Neural progenitor cell (in vitro differentiated cells): Measurements from ENCODE around the gene MKRN2OS.

Experiments
- CTCF ChIP-seq: fragments of 200-600 bp; sonication (generic); IDR thresholded peaks from 2 replicates; pipeline ENCODE4 v1.5.1; 2017; ENCODE audit warnings: antibody characterized with exemption, mild to moderate bottlenecking
- EZH2 ChIP-seq: fragments of 200-600 bp; sonication (generic); IDR thresholded peaks from 2 replicates; pipeline ENCODE4 v1.6.1; 2017; ENCODE audit warnings: antibody characterized with exemption, mild to moderate bottlenecking, moderate library complexity
- EZH2phosphoT487 ChIP-seq: fragments of 200-600 bp; sonication (generic); IDR thresholded peaks from 2 replicates; pipeline ENCODE4 v1.6.1; 2017; ENCODE audit warnings: antibody characterized with exemption

GRCh38 chr3:12559520-12559919 lies 14.2 kb upstream of the MKRN2OS start:
- TF ChIP-seq CTCF (no peak), EZH2phosphoT487 (no peak), EZH2 (no peak)
